T-helper 2 cell treated with Interferon-gamma antibody and Interleukin-4, amounts not matched to agents 100 ng/mL and 5 ng/mL, for 36 hours (primary cell): Measurements from ENCODE around the gene ZFYVE28. TPM values are rescaled to one million over a fixed set of nuclear protein-coding genes. Genes with fewer than 3 reads are reported as not detected.

ENCODE experiments used
- intact Hi-C: fragments of 100-400 bp; cut with micrococcal nuclease; formaldehyde crosslinking; loops from one replicate; pipeline ENCODE4 v1.15.1; 2023
- total RNA-seq: library from RNA; stranded (reverse); gene quantifications from 2 replicates; pipeline ENCODE4 v1.2.3, GENCODE V29; 2022

ZFYVE28 gene
- total RNA-seq, 1 donor from 2014 or later = 17.3 TPM

GRCh38 chr4:2291705-2292645 is 126.5 kb downstream of the ZFYVE28 start:
- intact Hi-C loops = loop anchor here (1.0 kb wide), 1 partner anchor 10 kb away; no protein-coding TSS in a partner anchor

DNA sequence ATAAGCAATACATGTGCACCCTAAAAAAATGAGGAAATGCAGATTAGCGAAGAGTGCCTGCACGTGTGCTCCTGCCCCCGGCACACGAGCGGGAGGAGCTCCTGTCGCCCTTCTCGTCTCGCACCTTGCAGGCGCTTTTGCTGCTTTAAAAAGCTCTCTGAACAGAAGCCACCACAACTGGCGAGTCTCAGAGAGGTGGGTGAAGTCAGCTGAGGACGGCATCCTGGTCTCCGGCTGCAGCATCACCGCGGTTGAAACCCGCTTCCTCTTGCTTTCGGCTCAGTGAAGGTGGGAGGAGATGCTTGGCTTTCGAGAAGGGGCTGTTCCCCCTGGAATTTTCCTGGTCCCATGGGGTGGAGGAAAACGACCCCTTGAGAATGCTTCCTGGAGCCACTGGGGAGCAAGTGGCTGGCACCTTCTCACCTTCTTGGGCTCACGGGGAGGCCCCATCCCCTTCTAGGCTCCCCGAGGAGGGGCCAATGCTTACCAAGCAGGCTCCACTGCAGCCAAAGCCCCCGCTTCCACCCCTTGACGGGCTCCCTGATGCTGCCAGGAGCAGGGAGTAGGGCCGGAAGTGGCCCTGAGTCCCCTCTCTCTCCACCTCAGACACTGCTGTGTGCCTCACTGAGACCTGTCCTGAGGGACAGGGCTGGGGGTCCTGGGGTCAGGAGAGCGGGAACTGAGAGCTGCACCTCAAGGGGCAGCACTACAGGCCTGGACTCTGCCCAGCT is 127.3 kb downstream of the ZFYVE28 start:
- intact Hi-C loops = loop anchor here (1.0 kb wide), 1 partner anchor 9 kb away; no protein-coding TSS in a partner anchor

GRCh38 chr4:2290488-2290887 is 128.0 kb downstream of the ZFYVE28 start:
- intact Hi-C loops = no loop called here

DNA sequence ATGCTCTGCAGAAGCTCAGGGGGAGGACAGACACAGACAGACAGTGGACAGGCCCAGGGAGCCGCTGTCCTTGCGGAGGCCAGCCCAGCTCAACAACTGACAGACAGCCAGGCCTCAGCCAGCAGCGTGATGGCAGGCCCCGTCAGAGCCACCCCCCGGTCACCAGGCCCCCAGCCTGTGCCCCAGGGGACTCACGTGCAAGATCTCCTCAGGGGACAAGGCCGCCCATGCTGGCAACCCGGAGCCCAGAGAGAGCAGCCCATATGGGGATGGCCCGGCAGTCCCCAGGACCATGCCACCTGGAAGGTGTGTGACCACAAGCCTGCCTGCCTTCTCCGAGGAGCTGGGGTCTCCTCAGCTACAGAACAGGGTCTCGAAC is 128.5 kb downstream of the ZFYVE28 start:
- intact Hi-C loops = no loop called here

- intact Hi-C loops = no loop called here
Observed at GRCh38 chr4:2289311-2289954, 129.0 kb downstream of the ZFYVE28 start.

DNA sequence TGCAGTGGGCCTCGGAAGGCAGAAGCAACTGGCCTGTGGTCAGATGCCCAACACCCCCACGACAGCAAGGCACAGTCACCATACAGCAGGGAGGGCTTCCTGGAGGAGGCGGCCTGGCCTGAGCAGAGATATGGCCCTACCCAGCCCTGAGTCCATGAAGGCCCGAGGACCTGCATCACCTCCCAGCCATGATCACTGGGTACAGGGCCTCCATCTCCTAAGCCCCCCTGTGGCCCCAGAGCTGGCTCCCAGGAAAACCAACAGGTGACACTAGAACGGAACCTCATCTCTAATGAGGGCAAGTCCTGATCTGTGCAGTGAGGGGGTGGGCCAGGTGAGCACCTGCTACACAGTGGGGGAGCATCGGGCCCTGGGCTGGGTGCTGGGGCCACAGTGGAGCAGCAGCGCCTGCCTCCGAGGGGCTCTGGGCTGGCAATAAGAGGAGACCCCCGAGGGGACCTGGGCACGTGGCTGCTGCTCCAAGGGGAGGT is 130.3 kb downstream of the ZFYVE28 start:
- intact Hi-C loops = no loop called here

- intact Hi-C loops = no loop called here
Observed at GRCh38 chr4:2287594-2287915, 130.9 kb downstream of the ZFYVE28 start.

- intact Hi-C loops = no loop called here
Observed at GRCh38 chr4:2286904-2287593, 131.4 kb downstream of the ZFYVE28 start.

- intact Hi-C loops = no loop called here
Observed at GRCh38 chr4:2285613-2286381, 132.6 kb downstream of the ZFYVE28 start.

- intact Hi-C loops = loop anchor here (5.0 kb wide), 1 partner anchor 182 kb away; the partner anchor contains the start of gene RNF4
Observed at GRCh38 chr4:2284934-2285612, 133.4 kb downstream of the ZFYVE28 start.

GRCh38 chr4:2284161-2284933 is 134.1 kb downstream of the ZFYVE28 start:
- intact Hi-C loops = loop anchor here (5.0 kb wide), 1 partner anchor 183 kb away; the partner anchor contains the start of gene RNF4

- intact Hi-C loops = loop anchor here (2.0 to 5.0 kb wide), 2 partner anchors 130 to 184 kb away; partner anchors contain the start of gene RNF4
Observed at GRCh38 chr4:2283199-2283711, 135.2 kb downstream of the ZFYVE28 start.

- intact Hi-C loops = loop anchor here (1.0 to 5.0 kb wide), 5 partner anchors 10 to 186 kb away; partner anchors contain the start of genes MXD4 and RNF4
Observed at GRCh38 chr4:2281575-2282343, 136.7 kb downstream of the ZFYVE28 start.

- intact Hi-C loops = loop anchor here (5.0 kb wide), 1 partner anchor 187 kb away; the partner anchor contains the start of gene RNF4
Observed at GRCh38 chr4:2280531-2281300, 137.7 kb downstream of the ZFYVE28 start.

- intact Hi-C loops = no loop called here
Observed at GRCh38 chr4:2277956-2278355, 140.5 kb downstream of the ZFYVE28 start.

DNA sequence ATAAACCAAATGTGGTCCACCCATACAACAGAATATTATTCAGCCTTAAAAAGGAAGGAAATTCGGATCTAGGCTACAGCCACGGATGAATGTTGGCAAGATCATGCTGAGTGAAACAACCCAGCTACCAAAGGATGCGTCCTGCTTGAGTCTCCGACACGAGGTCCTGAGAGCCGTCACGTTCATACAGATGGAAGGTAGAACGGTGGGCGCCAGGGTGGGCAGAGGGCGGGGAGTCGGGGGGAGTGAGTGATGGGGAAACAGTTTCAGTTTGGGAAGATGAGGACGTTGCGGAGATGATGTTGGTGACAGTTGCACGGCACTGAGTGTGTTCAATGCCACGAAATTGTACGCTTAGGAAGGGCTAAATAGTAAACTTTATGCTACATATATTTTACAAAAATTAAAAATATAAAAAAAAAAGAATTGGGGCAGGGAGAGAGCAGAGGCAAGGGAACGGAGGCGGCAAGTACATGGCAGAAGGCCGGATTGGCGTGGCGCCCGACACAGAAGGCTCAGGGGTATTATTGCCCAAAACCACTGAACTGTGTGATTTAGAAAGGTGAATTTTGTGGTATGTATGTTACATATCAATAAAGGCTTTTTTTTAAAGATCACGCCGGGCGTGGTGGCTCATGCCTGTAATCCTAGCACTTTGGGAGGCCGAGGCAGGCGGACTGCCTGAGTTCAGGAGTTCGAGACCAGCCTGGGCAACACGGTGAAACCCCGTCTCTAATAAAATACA is 141.7 kb downstream of the ZFYVE28 start:
- intact Hi-C loops = no loop called here
